Inflammatory macrophage treated with lipopolysaccharide for 1 hour (primary cell): Measurements from ENCODE around the gene CRIP2.
A peak's percentile ranks its signal among the peaks of the same experiment; 100 is the strongest.

ENCODE experiments used
- DNase-seq, 2 donors: peaks; one replicate each; pipeline ENCODE4 v3.0.0-alpha.2; 2020 to 2022

CRIP2 gene

DNA sequence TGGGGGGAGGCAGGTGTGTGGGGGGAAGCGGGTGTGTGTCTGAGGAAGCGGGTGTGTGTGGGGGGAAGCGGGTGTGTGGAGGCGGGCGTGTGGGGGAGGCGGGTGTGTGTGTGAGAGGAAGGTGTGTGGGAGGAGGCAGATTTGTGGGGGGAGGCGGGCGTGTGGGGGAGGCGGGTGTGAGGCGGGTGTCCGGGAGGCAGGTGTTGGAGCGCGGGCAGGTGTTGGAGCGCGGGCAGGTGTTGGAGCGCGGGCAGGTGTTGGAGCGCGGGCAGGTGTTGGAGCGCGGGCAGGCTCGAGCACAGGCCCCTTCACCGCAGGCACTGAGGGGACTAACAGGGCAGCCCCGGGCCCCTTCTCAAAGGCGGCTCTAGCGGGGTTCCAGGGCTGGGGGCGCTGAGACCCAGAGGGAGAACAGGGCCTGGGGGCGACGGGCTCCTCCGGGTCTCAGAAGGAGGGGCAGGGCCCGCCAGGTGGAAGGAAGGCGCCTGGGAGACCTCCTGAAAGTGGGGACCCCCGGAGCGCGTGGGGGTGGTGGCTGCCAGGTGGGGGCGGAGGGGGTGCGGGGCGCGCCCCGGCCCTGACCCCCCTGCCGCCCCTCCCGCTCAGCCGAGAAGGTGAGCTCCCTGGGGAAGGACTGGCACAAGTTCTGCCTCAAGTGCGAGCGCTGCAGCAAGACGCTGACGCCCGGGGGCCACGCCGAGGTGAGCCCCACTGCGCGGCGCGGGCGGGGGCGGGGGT is 3.2 kb downstream of the CRIP2 start:
- DNase-seq = no peak

DNA sequence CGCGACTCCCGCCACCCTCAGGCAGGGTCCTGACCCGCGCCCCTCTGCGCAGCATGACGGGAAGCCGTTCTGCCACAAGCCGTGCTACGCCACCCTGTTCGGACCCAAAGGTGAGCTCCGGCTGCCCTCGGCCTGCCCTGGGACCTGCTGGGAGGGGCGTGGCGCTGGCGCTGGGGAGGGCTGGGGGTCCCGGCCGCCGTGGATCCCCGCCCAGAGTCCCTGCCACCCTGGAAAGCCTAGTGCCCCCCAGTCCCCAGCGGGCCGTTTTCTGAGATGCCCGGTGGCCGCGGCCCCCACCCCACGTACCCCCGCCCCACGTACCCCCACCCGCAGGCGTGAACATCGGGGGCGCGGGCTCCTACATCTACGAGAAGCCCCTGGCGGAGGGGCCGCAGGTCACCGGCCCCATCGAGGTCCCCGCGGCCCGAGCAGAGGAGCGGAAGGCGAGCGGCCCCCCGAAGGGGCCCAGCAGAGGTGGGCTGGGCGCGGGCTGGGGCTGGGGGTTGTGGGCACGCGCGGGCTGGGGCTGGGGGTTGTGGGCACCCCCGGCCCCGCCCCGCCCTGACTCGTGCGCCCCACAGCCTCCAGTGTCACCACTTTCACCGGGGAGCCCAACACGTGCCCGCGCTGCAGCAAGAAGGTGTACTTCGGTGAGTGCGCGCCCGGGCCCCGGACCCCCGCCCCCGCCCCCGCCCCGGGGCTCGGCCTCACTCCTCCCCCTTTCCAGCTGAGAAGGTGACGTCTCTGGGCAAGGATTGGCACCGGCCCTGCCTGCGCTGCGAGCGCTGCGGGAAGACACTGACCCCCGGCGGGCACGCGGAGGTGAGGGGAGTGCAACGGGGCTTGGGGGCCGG is 4.0 kb downstream of the CRIP2 start:
- no peak for DNase-seq

DNA sequence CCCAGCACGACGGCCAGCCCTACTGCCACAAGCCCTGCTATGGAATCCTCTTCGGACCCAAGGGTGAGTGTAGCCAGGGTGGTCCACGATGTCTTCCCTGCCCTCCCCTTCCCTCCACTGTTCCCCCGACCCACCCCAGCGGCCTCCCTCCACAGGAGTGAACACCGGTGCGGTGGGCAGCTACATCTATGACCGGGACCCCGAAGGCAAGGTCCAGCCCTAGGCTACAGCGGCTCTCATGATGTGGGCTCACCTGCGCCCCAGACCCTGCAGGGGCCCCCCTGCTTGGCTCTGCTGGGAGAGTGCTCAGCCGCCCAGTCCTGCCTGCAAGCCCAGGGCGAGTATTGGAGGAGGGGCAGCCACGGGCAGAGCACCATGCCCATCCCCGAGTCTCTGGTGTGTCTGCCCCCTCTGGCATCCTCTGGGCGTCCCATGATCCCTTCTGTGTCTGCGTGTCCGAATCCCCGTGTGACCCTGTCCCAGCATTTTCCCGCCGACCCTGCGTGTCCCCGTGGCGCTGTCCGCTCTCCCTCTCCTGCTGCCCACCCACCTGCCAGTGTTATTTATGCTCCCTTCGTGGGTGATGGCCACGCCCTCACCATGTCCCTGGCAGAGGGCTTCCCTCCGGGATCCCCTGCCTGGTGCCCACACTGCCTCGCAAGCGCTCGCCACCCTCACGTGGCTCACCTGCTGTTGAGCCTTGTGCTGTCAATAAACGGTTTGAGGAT is 5.0 kb downstream of the CRIP2 start:
- DNase-seq = no peak

DNA sequence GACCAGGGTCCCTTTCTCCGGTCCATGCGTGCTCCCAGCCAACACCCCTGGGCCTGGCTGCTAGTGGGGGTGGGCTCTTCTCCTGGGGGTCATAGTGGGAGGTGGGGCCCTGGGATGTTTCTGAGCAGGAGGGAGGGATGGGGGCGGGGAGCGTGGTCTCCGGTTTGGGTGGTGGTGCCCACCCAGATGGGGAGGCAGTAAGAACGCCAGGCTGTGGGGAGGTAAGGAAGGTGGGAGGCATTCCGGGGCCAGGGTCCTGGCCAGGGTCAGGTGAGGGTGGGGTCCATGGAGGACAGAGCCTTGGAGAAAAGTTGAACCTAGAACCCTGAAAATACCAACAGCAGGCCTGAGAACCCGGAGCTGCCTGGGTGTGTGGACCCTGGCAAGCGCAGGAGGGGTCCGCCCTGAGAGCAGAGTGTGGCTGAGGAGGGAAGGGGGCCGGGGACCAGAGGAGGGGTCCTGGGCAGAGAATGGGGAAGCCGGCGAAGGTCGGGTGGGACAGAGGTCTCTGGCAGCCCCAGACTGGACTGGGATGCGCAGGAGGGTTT is 5.7 kb downstream of the CRIP2 start:
- no peak for DNase-seq

DNA sequence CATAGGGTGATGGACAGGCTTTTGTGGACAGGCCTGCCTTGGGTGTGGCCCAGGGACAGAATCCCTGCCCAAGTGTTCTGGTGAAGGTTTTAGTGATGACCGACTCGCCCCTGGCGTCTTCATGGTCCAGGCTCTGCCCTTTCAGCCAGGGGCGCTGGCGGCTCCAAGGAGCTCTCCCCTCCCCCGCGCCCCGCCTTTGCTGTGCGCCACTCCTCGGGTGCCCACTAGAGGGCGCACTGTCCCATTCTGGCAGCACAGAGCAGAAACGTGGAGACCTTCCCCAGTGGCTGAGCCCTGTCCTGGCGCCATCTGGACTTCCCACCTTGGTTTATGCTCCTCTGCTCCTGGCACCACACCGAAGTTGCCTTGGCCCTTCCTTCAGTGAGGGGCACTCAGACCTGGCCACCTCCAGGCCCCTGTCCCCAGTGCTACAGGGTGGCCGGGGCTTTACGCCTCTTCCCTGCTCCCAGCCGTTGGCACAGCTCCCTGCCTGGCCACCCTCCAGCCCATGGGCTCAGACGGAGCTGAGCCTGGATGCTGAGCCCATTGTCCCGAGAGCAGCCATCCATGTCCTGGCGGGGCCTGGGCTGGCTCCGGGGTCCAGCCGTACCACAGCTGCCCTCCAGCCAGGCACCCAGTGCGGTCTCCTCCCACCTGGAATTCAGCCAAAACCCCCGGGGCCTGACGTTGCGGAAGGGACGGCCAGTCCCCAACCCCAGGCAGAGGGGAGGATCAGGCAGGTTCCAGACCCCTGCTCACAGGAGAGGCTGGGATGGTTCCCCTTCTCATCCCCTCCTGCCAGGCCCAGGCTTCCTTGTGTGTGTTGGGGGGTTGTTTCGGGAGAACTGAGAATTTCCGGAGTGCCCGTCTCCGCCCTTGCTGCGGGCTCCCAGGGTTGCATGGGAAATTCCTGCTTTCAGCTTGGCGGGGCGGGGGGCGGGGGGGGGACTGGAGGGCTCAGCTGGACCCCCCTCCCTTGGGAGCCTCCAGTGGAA is 6.5 kb downstream of the CRIP2 start:
- DNase-seq = peak; percentile 69 to 88

- DNase-seq = peak; percentile 95 to 97
Measured at GRCh38 chr14:105481886-105482457, 7.4 kb downstream of the CRIP2 start.

DNA sequence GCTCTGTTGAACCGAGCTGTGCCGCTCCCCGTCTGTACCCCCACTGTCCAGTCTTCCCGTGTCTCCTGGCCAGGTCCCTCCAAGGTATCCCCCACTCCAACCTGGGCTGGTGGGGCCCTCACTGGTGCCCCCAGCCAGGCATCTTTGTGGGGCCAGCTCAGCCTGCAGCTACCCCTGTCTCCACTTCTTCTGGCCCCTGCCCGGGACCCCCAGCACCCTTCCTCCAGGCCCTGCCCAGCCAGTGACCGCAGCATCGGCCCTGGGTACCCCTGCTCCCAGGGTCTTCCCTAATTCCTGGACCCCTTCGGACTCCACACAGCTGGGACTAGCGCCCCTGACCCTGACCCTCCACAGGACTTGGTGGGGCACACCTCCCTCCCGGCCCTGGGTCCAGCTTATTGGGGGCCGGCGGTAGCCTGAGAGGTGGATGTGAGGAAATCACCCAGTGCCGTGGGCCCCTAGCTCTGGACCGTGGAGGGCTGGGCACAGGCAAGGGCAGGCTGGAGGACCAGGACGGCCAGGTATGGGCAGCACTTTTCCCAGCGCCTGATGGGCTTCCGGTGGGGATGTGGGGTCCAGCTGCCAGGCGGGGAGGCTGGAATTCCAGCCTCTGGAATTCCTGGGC is 8.0 kb downstream of the CRIP2 start:
- no peak for DNase-seq

DNA sequence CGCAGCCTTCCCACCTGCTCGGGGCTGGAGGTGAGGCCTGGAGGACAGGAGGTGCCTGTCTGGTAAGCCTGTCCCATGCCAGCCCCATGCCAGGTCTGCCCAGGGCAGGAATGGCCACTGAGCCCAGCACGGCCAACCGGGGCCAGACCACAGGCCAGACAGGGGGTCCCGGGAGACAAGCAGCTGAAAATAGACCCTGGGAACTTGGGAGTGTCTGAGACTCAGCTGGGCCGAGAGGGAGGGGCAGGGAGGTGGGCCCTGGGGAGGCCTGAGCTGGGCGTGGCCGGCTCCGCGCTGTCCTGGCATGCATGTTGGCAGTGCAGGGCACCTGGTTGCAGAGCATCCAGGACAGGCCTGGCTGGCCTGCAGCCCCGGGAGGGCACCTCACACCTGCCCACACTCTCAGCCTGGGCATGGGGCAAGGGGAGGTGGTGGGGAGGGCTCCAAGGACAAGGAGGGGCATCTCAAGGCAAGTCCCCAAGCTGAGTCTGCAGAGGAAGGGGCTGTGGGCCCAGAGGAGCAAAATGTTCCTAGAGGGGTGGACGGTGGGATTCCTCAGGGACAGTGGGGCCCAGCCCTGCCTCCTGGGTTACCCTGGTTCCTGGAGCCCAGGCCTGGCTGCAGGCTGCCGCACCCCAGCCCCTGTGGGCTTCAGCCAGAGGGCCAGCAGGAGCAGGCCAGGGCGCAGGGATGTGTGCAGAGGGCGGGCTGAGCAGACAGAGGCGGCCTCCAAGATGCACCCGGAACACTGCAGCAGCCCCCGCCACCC is 8.9 kb downstream of the CRIP2 start:
- DNase-seq = no peak

DNA sequence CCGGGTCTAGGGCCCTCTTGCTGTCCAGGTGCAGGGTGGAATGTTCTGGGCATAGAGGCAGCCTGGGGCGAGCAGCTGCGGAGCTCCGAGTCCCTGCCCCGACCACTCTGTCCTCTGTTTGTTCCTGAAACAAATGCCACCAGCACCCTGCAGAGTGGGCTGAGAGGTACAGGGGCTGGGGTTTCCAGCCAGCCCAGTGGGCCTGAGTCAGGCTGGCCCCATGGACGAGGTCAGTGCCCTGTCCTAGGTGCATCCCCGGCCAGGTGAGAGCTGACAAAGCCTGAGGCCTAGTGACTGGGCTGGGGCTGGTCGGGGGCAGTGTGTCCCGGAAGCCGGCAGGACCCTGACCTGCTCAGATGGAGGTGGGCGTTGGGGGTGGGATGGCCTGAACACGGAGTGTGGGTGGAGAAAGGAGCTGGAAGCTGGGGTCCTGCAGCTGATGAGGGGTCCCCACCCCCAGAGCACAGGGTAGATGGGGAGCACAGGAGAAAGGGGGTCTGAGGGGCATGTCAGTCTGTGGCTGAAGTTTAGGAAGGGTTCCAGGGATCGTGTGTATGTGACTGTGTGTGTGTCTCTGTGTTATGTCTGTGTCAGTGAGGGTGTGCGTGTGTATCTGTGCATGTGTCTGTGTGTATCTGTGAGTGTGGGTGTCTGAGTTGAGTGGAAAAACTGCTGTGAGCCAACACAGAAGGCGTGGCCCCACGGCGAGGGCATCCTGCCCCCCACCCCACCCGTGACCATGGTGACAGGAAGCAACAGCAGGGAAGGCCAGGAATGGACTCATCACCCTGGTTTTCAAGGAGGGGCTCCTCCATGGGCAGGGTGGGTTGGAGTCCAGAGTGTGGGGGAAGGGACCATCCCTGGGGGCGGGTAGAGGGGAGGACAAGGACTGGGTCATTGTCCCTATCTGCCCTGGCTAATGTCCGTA is 9.7 kb downstream of the CRIP2 start:
- peak in 1 of 2 donors; percentile 43 for DNase-seq

GRCh38 chr14:105484997-105485393 is 10.4 kb downstream of the CRIP2 start:
- no peak for DNase-seq

DNA sequence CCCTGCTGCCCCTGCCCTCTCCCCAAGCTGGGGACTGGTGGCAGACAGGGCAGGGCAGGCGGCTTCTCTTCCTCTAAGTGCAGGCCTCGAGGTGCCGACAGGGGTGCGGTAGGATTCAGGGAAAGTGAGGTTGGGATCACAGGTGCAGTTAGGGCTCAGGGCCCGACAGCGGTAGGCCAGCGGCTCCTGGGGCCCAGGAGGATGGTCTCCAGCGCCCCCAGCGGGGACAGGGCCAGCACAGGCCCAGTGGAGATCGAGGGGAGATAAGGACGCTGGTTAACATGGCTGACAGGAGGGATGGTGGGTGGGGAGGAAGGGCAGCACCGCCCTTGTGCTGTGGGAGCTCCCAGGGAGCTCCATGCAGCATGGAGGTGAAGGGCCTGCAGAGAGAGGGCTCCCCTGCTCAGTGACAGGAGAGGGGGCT is 11.1 kb downstream of the CRIP2 start:
- peak in 1 of 2 donors; percentile 20 for DNase-seq

- peak; percentile 11 to 60 for DNase-seq
Measured at GRCh38 chr14:105486163-105486973, 11.7 kb downstream of the CRIP2 start, which contains the start of gene CRIP1. TSS of gene CRIP1 (plus strand) at chr14:105486886. CDS start at chr14:105487260, 374 bp downstream.

- no peak for DNase-seq
Measured at GRCh38 chr14:105486974-105487448, 12.4 kb downstream of the CRIP2 start.

DNA sequence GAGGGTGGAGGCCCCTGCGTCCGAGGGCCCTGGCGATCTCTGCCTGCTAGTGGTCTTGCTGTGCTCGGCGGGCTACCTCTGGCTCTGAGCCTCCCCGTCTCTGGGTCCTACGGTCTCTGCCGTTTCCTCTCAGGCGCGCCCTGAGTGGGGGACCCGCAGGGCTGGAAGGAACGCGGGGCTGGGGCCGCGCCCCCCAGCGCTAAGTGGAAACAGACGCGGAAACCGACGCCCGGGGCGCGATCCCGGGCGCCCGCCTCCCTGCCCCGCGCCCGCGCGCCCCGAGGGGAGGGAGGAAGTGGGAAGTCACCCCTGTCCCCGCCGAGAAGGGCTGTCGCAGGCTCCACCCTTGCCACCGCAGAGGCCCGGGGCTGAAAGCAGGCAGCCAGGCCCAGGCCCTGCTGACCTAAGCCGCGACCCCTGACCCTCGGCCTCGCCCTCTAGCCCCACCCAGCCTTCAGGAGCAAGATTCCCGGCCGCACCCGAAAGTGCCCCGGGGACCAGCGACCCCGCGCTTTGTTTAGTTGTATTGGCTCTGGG is 12.9 kb downstream of the CRIP2 start:
- DNase-seq = peak; percentile 65

DNA sequence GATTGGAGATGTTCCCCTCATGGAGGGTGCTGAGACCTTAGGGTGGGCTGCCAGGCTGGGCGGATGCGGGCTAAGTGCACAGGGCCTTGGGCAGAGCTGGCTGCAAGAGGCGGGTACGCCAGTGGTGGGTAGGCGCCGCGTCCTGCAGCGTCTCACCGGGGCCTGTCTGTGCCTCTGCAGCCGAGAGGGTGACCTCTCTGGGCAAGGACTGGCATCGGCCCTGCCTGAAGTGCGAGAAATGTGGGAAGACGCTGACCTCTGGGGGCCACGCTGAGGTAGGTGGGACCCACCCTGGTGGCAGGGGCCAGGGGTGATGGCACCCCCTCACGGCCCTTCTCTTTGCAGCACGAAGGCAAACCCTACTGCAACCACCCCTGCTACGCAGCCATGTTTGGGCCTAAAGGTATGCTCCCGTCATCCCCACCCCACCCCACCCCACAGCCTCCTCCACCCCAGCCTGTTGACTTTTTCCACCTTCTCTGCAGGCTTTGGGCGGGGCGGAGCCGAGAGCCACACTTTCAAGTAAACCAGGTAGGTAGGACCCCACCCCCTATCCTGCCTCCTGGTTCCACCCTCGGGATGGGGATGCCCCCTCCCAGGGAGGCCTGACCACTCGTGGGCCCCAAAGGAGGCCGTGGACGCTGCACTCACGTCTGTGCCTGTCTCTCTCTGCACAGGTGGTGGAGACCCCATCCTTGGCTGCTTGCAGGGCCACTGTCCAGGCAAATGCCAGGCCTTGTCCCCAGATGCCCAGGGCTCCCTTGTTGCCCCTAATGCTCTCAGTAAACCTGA is 13.6 kb downstream of the CRIP2 start:
- no peak for DNase-seq

DNA sequence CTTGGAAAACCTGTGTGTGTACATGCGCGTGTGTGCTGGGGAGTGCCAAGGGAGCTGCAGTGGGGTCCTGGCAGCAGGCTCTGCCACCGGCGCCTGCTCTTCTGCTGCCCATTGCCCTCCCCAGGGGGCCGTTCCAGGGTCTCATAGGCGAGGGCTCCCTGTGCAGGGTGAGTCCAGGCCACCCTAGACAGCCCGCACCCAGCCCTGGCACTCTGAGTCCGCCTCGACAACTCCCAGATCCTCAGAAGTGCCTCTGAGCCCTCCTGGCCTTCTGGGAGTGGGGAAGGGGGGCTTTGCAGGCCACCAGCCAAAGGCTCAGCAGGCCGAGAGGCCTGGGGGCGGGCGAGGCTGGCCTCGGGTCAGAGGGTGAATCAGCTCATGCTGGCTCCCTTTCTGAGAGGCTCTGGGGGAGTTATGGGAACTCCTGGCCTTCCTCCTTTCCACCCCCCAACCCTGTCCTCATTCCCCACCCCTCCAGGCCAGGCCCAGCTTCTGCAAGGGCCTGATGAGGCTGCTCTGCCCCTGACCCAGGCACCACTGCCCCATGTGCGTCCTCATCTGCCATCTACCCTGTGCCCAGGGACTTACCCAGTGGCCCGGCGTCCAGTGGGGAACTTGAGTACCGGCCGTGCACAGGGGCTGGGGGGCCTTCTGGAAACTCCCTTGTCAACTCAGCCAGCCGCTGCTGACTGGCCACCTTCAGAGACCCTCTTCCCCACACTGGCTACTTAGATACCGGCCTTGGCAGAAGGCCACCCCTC is 14.3 kb downstream of the CRIP2 start:
- peak; percentile 38 to 79 for DNase-seq
